HepG2 (cell line): ENCODE data around the gene B3GNT7. TPM values are rescaled to one million over a fixed set of nuclear protein-coding genes. Genes with fewer than 3 reads are reported as not detected.

Experiments used
- FOXO1 ChIP-seq: sonication (generic); formaldehyde crosslinking; IDR thresholded peaks from 2 replicates; pipeline ENCODE4 v1.4.0; 2020; ENCODE audit warnings: missing genetic modification reagents
- GPBP1L1 ChIP-seq: sonication (generic); formaldehyde crosslinking; IDR thresholded peaks from 2 replicates; pipeline ENCODE4 v1.5.0; 2020; ENCODE audit warnings: mild to moderate bottlenecking, missing genetic modification reagents
- IRF9 ChIP-seq: sonication (generic); formaldehyde crosslinking; IDR thresholded peaks from 2 replicates; pipeline ENCODE4 v1.8.0; 2022; ENCODE audit warnings: missing genetic modification reagents, mild to moderate bottlenecking, borderline replicate concordance
- MEF2D ChIP-seq: sonication (generic); formaldehyde crosslinking; IDR thresholded peaks from 2 replicates; pipeline ENCODE4 v1.5.1; 2020; ENCODE audit warnings: mild to moderate bottlenecking, missing genetic modification reagents
- NFYB ChIP-seq: sonication (generic); formaldehyde crosslinking; IDR thresholded peaks from 2 replicates; pipeline ENCODE4 v1.4.0; 2020; ENCODE audit warnings: missing genetic modification reagents
- PCBP1 ChIP-seq: fragments of 200-400 bp; formaldehyde crosslinking; IDR thresholded peaks from 2 replicates; pipeline ENCODE4 v1.6.1; 2017; ENCODE audit warnings: mild to moderate bottlenecking, low read depth, low read length, borderline replicate concordance
- PITX1 ChIP-seq: sonication (generic); formaldehyde crosslinking; IDR thresholded peaks from 2 replicates; pipeline ENCODE4 v1.5.1; 2020; ENCODE audit warnings: mild to moderate bottlenecking, missing genetic modification reagents
- PRDM10 ChIP-seq: sonication (generic); formaldehyde crosslinking; IDR thresholded peaks from 2 replicates; pipeline ENCODE4 v1.4.0; 2020; ENCODE audit warnings: low read depth, missing genetic modification reagents
- ZBTB38 ChIP-seq: sonication (generic); formaldehyde crosslinking; IDR thresholded peaks from 2 replicates; pipeline ENCODE4 v1.5.1; 2020; ENCODE audit warnings: mild to moderate bottlenecking, missing genetic modification reagents
- ZNF225 ChIP-seq: sonication (generic); formaldehyde crosslinking; IDR thresholded peaks from 2 replicates; pipeline ENCODE4 v1.4.0; 2020; ENCODE audit warnings: mild to moderate bottlenecking, missing genetic modification reagents
- ZNF318 ChIP-seq: sonication (generic); formaldehyde crosslinking; IDR thresholded peaks from 2 replicates; pipeline ENCODE4 v1.4.0; 2020; ENCODE audit warnings: mild to moderate bottlenecking, missing genetic modification reagents
- ZNF383 ChIP-seq: sonication (generic); formaldehyde crosslinking; IDR thresholded peaks from 2 replicates; pipeline ENCODE4 v1.4.0; 2020; ENCODE audit warnings: missing genetic modification reagents, mild to moderate bottlenecking, borderline replicate concordance
- ZNF564 ChIP-seq: sonication (generic); formaldehyde crosslinking; IDR thresholded peaks from 2 replicates; pipeline ENCODE4 v1.8.1; 2023; ENCODE audit warnings: mild to moderate bottlenecking, missing genetic modification reagents
- polyA plus RNA-seq, 8 experiments: library from polyadenylated mRNA; depleted of rRNA in 3 of 8; stranded (reverse) in 7 of 8; unstranded in 1 of 8; fragments of >200 nt; fragmentation: Illumina TruSeq in 4 of 8; extraction: Trizol in 4 of 8; gene quantifications; 2 replicates each; pipeline versions ENCODE4 v1.2.1 to v1.2.3, GENCODE V29; 2011 to 2016; ENCODE audit warnings: low read depth in 4 of 8, missing spikeins in 1 of 8, mixed read lengths in 1 of 8; ENCODE audit not compliant: insufficient read depth in 1 of 8
- total RNA-seq, 5 experiments: library from RNA; depleted of rRNA; stranded (reverse); fragments of >200 nt; fragmentation: Illumina TruSeq; extraction: Trizol; gene quantifications; 2 replicates each; pipeline ENCODE4 v1.2.3, GENCODE V29; 2016; ENCODE audit warnings: low read depth in 1 of 5

Gene B3GNT7
- total and polyA plus RNA-seq, 2 of the 13 experiments (the other 11 are each of a cell fraction or from before 2014, with no cell fraction given), result 0.04 to 0.24 TPM

- TF ChIP-seq NFYB, result no peak
- TF ChIP-seq ZNF383, result 0 out of 2 replicates have a peak, but pooled peaks have one; percentile 45
- TF ChIP-seq PITX1 (CRISPR knock-in tag), result no peak
- no peak for TF ChIP-seq MEF2D (CRISPR knock-in tag)
- TF ChIP-seq IRF9, result no peak
- no peak for TF ChIP-seq ZNF318
- TF ChIP-seq PCBP1, result 0 out of 2 replicates have a peak, but pooled peaks have one; percentile 61
- no peak for TF ChIP-seq ZNF564
- TF ChIP-seq GPBP1L1 (CRISPR knock-in tag), result no peak
- TF ChIP-seq ZNF225 (CRISPR knock-in tag), result 0 out of 2 replicates have a peak, but pooled peaks have one; percentile 10
- no peak for TF ChIP-seq FOXO1 (CRISPR knock-in tag)
- no peak for TF ChIP-seq PRDM10 (CRISPR knock-in tag)
- no peak for TF ChIP-seq ZBTB38
These were observed 6.7 kb upstream of the B3GNT7 start (continued) for GRCh38 chr2:231388725-231389346.
